Kidney epithelial cell (primary cell): ENCODE measurements around the gene AKT1. TPM values are rescaled to one million over a fixed set of nuclear protein-coding genes. Genes with fewer than 3 reads are reported as not detected.

ENCODE experiments used
- DNase-seq: peaks from one replicate; pipeline ENCODE4 v3.0.0-alpha.2; 2010; ENCODE audit warnings: low read depth
- H3K27me3 ChIP-seq: 2 replicates; pipeline ENCODE4 v1.6.0; 2011; ENCODE audit warnings: low read length; ENCODE audit not compliant: control insufficient read depth, insufficient read depth
- H3K36me3 ChIP-seq: 2 replicates; pipeline ENCODE4 v1.5.1; 2011; ENCODE audit warnings: low read length; ENCODE audit not compliant: control insufficient read depth, insufficient read depth
- H3K4me3 ChIP-seq: 2 replicates; pipeline ENCODE4 v1.5.1; 2011; ENCODE audit warnings: low read depth, mild to moderate bottlenecking, control low read depth, low read length
- total RNA-seq: library from RNA; depleted of rRNA; stranded (reverse); fragments of >200 nt; gene quantifications from 2 replicates; pipeline ENCODE4 v1.2.3, GENCODE V29; 2015
- TF ChIP-seq, protein P1 (sequence below): IDR thresholded peaks from 2 replicates; pipeline ENCODE4 v1.5.1; 2011; ENCODE audit warnings: mild to moderate bottlenecking, moderate library complexity, low read length, control low read depth, inconsistent platforms; ENCODE audit not compliant: insufficient read depth, poor library complexity, severe bottlenecking

The AKT1 gene
- total RNA-seq, 1 donor from 2014 or later, result 144 TPM

DNA sequence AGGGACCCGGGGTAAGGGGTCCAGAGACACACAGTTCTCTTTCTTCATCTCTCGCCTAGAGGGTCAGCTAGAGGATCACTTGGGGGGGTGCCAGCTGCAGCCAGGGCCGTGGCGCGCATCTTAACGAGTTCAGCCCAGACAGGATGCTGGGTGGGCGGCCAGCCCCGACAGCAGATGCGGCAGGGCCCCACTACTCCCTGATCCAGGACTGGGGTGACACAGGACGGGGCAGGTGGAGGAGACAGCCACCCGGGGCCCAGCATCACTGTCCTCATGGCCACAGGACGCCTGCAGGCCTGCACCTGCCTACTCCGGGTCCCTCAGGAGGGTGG is 12.8 kb downstream of the AKT1 start:
- Histone ChIP-seq H3K4me3 (no peak overlapping the region), H3K27me3 (no peaks in the 10 kb centered on the region), H3K36me3 (no peaks in the 10 kb centered on the region)
- TF ChIP-seq, protein P1, sequence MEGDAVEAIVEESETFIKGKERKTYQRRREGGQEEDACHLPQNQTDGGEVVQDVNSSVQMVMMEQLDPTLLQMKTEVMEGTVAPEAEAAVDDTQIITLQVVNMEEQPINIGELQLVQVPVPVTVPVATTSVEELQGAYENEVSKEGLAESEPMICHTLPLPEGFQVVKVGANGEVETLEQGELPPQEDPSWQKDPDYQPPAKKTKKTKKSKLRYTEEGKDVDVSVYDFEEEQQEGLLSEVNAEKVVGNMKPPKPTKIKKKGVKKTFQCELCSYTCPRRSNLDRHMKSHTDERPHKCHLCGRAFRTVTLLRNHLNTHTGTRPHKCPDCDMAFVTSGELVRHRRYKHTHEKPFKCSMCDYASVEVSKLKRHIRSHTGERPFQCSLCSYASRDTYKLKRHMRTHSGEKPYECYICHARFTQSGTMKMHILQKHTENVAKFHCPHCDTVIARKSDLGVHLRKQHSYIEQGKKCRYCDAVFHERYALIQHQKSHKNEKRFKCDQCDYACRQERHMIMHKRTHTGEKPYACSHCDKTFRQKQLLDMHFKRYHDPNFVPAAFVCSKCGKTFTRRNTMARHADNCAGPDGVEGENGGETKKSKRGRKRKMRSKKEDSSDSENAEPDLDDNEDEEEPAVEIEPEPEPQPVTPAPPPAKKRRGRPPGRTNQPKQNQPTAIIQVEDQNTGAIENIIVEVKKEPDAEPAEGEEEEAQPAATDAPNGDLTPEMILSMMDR, result no peak
- DNase-seq, result no peak

GRCh38 chr14:104782086-104782807 is 13.3 kb downstream of the AKT1 start:
- TF ChIP-seq, protein P1, result no peak
- no peak overlapping the region for H3K4me3 ChIP-seq
- no peaks in the 10 kb centered on the region for H3K27me3 ChIP-seq
- no peak for DNase-seq
- H3K36me3 ChIP-seq, result no peaks in the 10 kb centered on the region

- DNase-seq, result no peak
- no peaks in the 10 kb centered on the region for H3K36me3 ChIP-seq
- no peaks in the 10 kb centered on the region for H3K27me3 ChIP-seq
- H3K4me3 ChIP-seq, result no peak overlapping the region
- TF ChIP-seq, protein P1, result no peak
Measured at GRCh38 chr14:104781271-104782077, 14.1 kb downstream of the AKT1 start.

DNA sequence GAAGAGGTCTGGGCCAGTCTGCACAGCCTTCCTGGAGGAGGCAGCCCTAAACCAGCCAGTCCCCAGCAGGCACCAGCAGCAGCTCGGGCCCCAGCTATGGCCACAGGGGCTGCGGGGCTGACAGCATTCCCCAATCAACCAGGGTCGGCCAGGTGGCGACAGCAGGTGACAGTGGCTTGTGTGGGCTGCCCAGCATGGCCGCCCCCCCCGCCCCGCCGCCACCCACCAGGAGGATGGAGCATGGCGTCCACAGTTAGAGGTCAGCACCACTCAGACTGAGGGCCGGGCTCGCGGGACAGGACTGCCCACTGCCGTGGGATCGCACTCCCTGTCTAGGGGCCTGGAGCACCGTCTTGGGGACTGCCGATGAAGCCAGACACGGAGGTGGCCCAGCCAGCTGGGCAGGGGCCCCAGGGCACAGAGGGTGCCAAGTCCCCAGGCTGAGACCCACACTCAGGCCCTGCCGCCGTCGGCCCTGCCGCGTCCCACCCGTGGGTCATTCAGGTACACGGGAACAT is 15.0 kb downstream of the AKT1 start:
- H3K4me3 ChIP-seq, result no peak overlapping the region
- H3K36me3 ChIP-seq, result no peaks in the 10 kb centered on the region
- no peak for DNase-seq
- TF ChIP-seq, protein P1, result no peak
- H3K27me3 ChIP-seq, result no peaks in the 10 kb centered on the region

DNA sequence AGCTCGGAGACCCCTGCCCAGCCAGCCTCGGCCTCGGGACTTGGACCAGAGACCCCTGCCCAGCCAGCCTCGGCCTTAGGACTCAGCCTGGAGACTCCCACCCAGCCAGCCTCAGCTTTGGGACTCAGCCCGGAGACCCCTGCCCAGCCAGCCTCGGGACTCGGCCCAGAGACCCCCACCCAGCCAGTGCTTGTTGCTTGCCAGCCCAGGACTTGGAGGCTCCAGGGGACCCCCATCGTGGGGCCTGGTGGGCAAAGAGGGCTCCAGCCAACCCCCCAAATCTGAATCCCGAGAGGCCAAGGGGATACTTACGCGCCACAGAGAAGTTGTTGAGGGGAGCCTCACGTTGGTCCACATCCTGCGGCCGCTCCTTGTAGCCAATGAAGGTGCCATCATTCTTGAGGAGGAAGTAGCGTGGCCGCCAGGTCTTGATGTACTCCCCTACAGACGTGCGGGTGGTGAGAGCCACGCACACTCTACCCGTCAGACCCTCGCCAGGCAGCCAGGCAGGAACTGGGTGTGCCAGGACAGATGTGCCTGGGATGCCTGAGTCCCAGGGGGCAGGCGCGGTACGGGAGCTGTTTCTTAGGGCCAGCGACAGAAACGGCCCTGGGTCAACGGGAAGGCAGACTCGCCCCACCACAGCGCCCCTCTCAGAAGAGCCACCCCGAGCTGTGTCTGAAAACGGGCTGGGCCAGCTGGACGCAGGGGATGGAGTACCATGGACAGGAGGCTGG is 15.6 kb downstream of the AKT1 start:
- no peak for DNase-seq
- Histone ChIP-seq H3K27me3 (no peaks in the 10 kb centered on the region), H3K4me3 (no peak overlapping the region), H3K36me3 (no peaks in the 10 kb centered on the region)
- TF ChIP-seq, protein P1, result no peak
